ENCODE results near the gene ZNF668. TPM values are rescaled to one million over a fixed set of nuclear protein-coding genes. Genes with fewer than 3 reads are reported as not detected.
"Not testable (repeated sequence)": the region's sequence is repeated elsewhere in the genome, so short reads cannot be mapped to it uniquely, and the experiment has no call there.

ZNF668 gene
- total RNA-seq, 1 donor from 2014 or later: 45.4 TPM

- DNase-seq (ENCODE audit: low read depth): not testable (repeated sequence)
Measured at GRCh38 chr16:31100876-31101641, 27.0 kb upstream of the ZNF668 start.

- no peak for DNase-seq (ENCODE audit: low read depth)
Measured at GRCh38 chr16:31099860-31100638, 26.0 kb upstream of the ZNF668 start.

GRCh38 chr16:31094424-31095120, 20.5 kb upstream of the ZNF668 start, which contains the start of gene VKORC1:
Gene VKORC1 (minus strand): TSS chr16:31094797. CDS start chr16:31094729, 68 bp downstream.
- DNase-seq (ENCODE audit: low read depth): peak; percentile 99

- no peak for DNase-seq (ENCODE audit: low read depth)
Measured at GRCh38 chr16:31094088-31094423, 20.0 kb upstream of the ZNF668 start.

- DNase-seq (ENCODE audit: low read depth): peak; percentile 76
Measured at GRCh38 chr16:31093132-31093703, 19.2 kb upstream of the ZNF668 start.

- no peak for DNase-seq (ENCODE audit: low read depth)
Measured at GRCh38 chr16:31092330-31092729, 18.3 kb upstream of the ZNF668 start.

- DNase-seq (ENCODE audit: low read depth): no peak
Measured at GRCh38 chr16:31090540-31090939, 16.5 kb upstream of the ZNF668 start.

- no peak for DNase-seq (ENCODE audit: low read depth)
Measured at GRCh38 chr16:31089199-31089598, 15.2 kb upstream of the ZNF668 start.

GRCh38 chr16:31088459-31089183, 14.6 kb upstream of the ZNF668 start, which contains the start of gene PRSS53:
Gene PRSS53 (minus strand): TSS chr16:31088943. CDS start chr16:31088809, 134 bp downstream.
- no peak for DNase-seq (ENCODE audit: low read depth)

- no peak for DNase-seq (ENCODE audit: low read depth)
Measured at GRCh38 chr16:31087971-31088370, 13.9 kb upstream of the ZNF668 start.

- DNase-seq (ENCODE audit: low read depth): no peak
Measured at GRCh38 chr16:31087481-31087880, 13.4 kb upstream of the ZNF668 start.

- DNase-seq (ENCODE audit: low read depth): no peak
Measured at GRCh38 chr16:31086629-31086906, 12.5 kb upstream of the ZNF668 start.

- peak; percentile 90 for DNase-seq (ENCODE audit: low read depth)
Measured at GRCh38 chr16:31085873-31086628, 12.0 kb upstream of the ZNF668 start.

- DNase-seq (ENCODE audit: low read depth): peak; percentile 39
Measured at GRCh38 chr16:31085411-31085810, 11.4 kb upstream of the ZNF668 start.

GRCh38 chr16:31084584-31085302, 10.7 kb upstream of the ZNF668 start:
- peak; percentile 87 for DNase-seq (ENCODE audit: low read depth)

- no peak for DNase-seq (ENCODE audit: low read depth)
Measured at GRCh38 chr16:31083981-31084380, 9.9 kb upstream of the ZNF668 start.

- no peak for DNase-seq (ENCODE audit: low read depth)
Measured at GRCh38 chr16:31083556-31083955, 9.5 kb upstream of the ZNF668 start.

- no peak for DNase-seq (ENCODE audit: low read depth)
Measured at GRCh38 chr16:31083081-31083480, 9.0 kb upstream of the ZNF668 start.

GRCh38 chr16:31082368-31083045, 8.5 kb upstream of the ZNF668 start:
- no peak for DNase-seq (ENCODE audit: low read depth)

All from myocyte (in vitro differentiated cells).